Prostate gland (tissue), 2 donors: Measurements from ENCODE around the gene DUOXA2. TPM values are rescaled to one million over a fixed set of nuclear protein-coding genes. Genes with fewer than 3 reads are reported as not detected.

Experiments used
- DNase-seq: peaks from one replicate; pipeline ENCODE4 v3.0.0-alpha.2; 2019; ENCODE audit warnings: low spot score
- H3K27ac ChIP-seq, 2 donors: fragments of 200-600 bp; sonication (generic); 2 replicates each; pipeline ENCODE4 v1.5.1; 2017 to 2019
- H3K27me3 ChIP-seq: fragments of 200-600 bp; sonication (generic); replicated peaks from 2 replicates; pipeline ENCODE4 v1.5.1; 2019; ENCODE audit not compliant: insufficient read depth
- H3K36me3 ChIP-seq, 2 donors: fragments of 200-600 bp; sonication (generic); 1 replicate in 1 of 2; 2 replicates in 1 of 2; pipeline versions ENCODE4 v1.5.1 to v1.8.1; 2017 to 2019
- H3K4me1 ChIP-seq: fragments of 200-600 bp; sonication (generic); replicated peaks from 2 replicates; pipeline ENCODE4 v1.5.1; 2019
- H3K4me3 ChIP-seq, 2 donors: fragments of 200-600 bp; sonication (generic); 2 replicates each; pipeline ENCODE4 v1.5.1; 2017 to 2019
- H3K9me3 ChIP-seq: fragments of 200-600 bp; sonication (generic); 2 replicates; pipeline ENCODE4 v1.5.1; 2017
- CTCF ChIP-seq, 4 experiments: fragments of 200-600 bp in 2 of 4; fragments of 450-650 bp in 2 of 4; sonication (generic) in 2 of 4; IDR thresholded peaks; 1 replicate in 3 of 4; 2 replicates in 1 of 4; pipeline ENCODE4 v1.5.1; 2016 to 2019; ENCODE audit warnings: antibody characterized with exemption in 4 of 4, mild to moderate bottlenecking in 2 of 4, moderate library complexity in 2 of 4
- POLR2A ChIP-seq: fragments of 450-650 bp; IDR thresholded peaks from one replicate; pipeline ENCODE4 v1.6.1; 2016; ENCODE audit warnings: antibody characterized with exemption, mild to moderate bottlenecking
- POLR2AphosphoS5 ChIP-seq: sonication (generic); formaldehyde crosslinking; IDR thresholded peaks from one replicate; pipeline ENCODE4 v1.6.1; 2017; ENCODE audit warnings: antibody characterized with exemption
- WGBS: methylation state at CpG from one replicate; pipeline ENCODE4 v1.1.5; 2018; 5-methylcytosine and 5-hydroxymethylcytosine counted together
- intact Hi-C: fragments of 100-400 bp; cut with DNase I; formaldehyde crosslinking; loops from one replicate; pipeline ENCODE4 v1.14.2; 2022
- total RNA-seq, 2 donors: library from RNA; depleted of rRNA; stranded (reverse); fragments of >200 nt; gene quantifications; one replicate each; pipeline ENCODE4 v1.1.0, GENCODE V29; 2016

The DUOXA2 gene
- total RNA-seq, 2 donors from 2014 or later = not detected

GRCh38 chr15:45122719-45123118 lies 8.6 kb downstream of the DUOXA2 start:
- WGBS = 87% methylated on average over 7 of the region's 7 CpGs
- H3K4me1 ChIP-seq = no peaks in the 10 kb centered on the region
- TF ChIP-seq CTCF (IDR thresholded peaks at IDR 0.05) (no peak), POLR2AphosphoS5 (no peak), POLR2A (no peak)
- no peak for DNase-seq
- H3K4me3 ChIP-seq = no peak overlapping the region
- intact Hi-C loops = no loop called here
- H3K27me3 ChIP-seq = no peaks in the 10 kb centered on the region
- no peaks in the 10 kb centered on the region for H3K9me3 ChIP-seq
- no peak overlapping the region for H3K27ac ChIP-seq
- no peaks in the 10 kb centered on the region for H3K36me3 ChIP-seq

- Histone ChIP-seq H3K27ac (no peak overlapping the region), H3K27me3 (no peaks in the 10 kb centered on the region), H3K36me3 (no peaks in the 10 kb centered on the region), H3K4me1 (no peaks in the 10 kb centered on the region), H3K9me3 (no peaks in the 10 kb centered on the region), H3K4me3 (no peak overlapping the region)
- no peak for DNase-seq
- TF ChIP-seq POLR2AphosphoS5 (no peak), POLR2A (no peak), CTCF (IDR thresholded peaks at IDR 0.05) (peak in 1 of 4 experiments; percentile 15)
- intact Hi-C loops = no loop called here
Measured at GRCh38 chr15:45123397-45123796, 9.3 kb downstream of the DUOXA2 start.

DNA sequence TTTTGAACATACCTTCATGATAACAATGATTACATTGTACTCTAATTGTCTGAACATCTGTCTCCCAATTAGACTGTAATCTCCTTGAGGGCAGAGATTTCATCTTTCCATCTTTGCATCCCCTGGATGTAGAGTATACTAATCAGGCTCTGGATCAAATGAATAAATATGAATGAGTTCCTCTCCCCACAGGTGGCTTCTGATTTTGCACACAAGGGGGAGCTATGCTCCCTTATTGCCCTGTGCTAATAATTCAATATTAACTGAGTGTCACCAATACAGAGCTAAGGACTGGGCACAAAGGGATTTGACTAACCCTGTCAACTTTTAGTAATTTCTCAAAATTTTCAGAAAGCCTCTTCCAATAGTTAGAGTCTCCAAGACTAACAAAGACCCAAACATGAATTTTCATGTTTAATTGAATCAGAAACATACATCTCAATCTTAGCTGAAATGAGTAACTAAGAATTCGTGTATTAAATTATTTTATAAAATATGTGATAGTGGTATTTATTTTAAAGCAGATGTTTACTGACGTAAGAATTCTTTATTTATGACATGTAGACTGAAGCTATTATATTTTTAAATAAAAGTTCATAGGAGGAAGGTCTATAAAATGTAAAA lies 12.5 kb downstream of the DUOXA2 start:
- TF ChIP-seq POLR2AphosphoS5 (no peak), POLR2A (no peak), CTCF (IDR thresholded peaks at IDR 0.05) (peak in 3 of 4 experiments; percentile 50 to 76 (median 56))
- no peak overlapping the region for H3K4me3 ChIP-seq
- peak; percentile 28 for DNase-seq
- H3K36me3 ChIP-seq = no peaks in the 10 kb centered on the region
- H3K27me3 ChIP-seq = no peaks in the 10 kb centered on the region
- no peak overlapping the region for H3K27ac ChIP-seq
- no peaks in the 10 kb centered on the region for H3K4me1 ChIP-seq
- WGBS = 58% methylated on average over 2 of the region's 2 CpGs
- intact Hi-C loops = no loop called here
- H3K9me3 ChIP-seq = no peaks in the 10 kb centered on the region

DNA sequence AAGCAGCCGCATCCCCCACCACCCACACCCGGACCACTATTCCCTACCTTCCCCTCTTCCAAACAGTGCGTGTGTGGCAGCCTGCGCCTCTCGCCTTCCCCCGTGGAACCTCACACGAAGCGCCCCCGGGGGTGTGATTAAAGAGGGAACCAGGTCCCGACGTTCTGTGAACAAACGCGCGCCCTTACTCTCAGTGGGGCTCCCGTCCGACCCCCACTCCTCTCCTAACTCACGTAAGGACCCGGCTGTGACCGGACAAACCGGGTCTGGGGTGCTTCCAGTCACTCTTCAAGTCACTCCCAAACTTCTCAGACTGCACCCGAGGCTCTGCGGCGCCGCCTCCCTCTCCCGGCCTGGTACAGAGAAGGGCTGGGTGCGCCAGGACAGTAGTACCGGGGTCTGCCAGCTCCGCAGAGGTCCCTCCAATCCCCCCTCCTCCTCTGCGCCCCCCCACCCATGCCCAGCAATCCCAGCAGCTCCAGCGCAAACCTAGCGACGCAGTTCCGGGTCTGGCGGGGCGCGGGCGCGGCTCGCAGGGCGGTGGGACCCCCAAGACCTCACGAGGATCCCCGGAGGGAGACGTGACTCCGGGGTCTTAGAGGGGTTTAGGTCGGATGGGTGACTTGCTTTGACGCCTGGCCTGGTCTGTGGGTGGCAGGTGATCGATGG lies 15.0 kb downstream of the DUOXA2 start:
- Histone ChIP-seq H3K4me3 (peak overlapping the region; percentile 28 to 37), H3K9me3 (no peaks in the 10 kb centered on the region), H3K27ac (peak overlapping the region; percentile 17 to 57), H3K4me1 (no peaks in the 10 kb centered on the region), H3K27me3 (no peaks in the 10 kb centered on the region), H3K36me3 (no peaks in the 10 kb centered on the region)
- DNase-seq = no peak
- intact Hi-C loops = no loop called here
- WGBS = 8% methylated on average over 47 of the region's 47 CpGs
- TF ChIP-seq CTCF (IDR thresholded peaks at IDR 0.05) (no peak), POLR2AphosphoS5 (no peak), POLR2A (no peak)

DNA sequence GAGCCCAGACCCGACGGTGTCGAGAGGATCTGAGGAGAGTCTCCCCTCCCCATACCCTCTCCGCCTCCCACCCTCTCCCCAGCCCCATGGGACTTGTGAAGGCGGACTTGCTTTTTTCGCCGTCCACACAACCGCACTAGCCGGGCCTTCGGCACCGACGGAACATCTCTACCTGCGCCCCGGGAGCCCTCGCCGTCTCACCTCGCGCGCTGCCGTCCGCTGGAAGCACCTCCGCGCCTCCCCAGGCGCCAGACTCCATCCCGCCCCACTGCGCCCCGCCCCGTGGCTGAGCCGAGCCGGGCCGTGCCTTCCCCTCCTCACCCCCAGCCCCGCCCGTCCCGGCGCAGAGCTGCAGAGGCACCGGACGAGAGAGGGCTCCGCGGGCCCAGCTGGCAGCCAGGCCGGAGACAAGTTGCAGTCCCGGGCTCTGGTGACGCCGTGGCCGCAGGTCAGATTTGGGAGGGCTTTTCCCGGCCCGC lies 15.6 kb downstream of the DUOXA2 start, which contains the start of the genes DUOX1 and DUOXA1:
Gene DUOX1, plus strand, starts transcription at position 344 of the 479 bp plus-strand sequence. CDS start 1,973 bp downstream, outside the sequence.
Gene DUOXA1, minus strand, starts transcription at position 229 of the 479 bp plus-strand sequence. CDS start 6,865 bp downstream, outside the sequence.
- Histone ChIP-seq H3K4me1 (no peaks in the 10 kb centered on the region), H3K27me3 (no peaks in the 10 kb centered on the region), H3K36me3 (no peaks in the 10 kb centered on the region), H3K4me3 (peak within 1 kb of the TSS; percentile 28 to 37), H3K27ac (peak within 1 kb of the TSS; percentile 17 to 57), H3K9me3 (no peaks in the 10 kb centered on the region)
- TF ChIP-seq POLR2A (peak; percentile 70), CTCF (IDR thresholded peaks at IDR 0.05) (no peak), POLR2AphosphoS5 (peak; percentile 5)
- WGBS = 2% methylated on average over 46 of the region's 46 CpGs
- DNase-seq = peak; percentile 74
- intact Hi-C loops = no loop called here
